A673 (cell line): Measurements from ENCODE around the gene FNDC3B. TPM values are rescaled to one million over a fixed set of nuclear protein-coding genes. Genes with fewer than 3 reads are reported as not detected.
A peak's percentile ranks its signal among the peaks of the same experiment; 100 is the strongest.

ENCODE experiments used
- BruUV-seq: library from RNA; stranded (reverse); fragments of 400-500 nt; replicated peaks from 2 replicates; lab custom pipeline; 2021; lab: Mats Ljungman, UMichigan
- CTCF ChIA-PET: fragments of 300-600 bp; sonication (Branson Sonifier 250); formaldehyde crosslinking; loops from one replicate; lab custom pipeline; 2022; ENCODE audit warnings: antibody characterized with exemption; lab: Charles Lee
- POLR2A ChIA-PET: fragments of 300-600 bp; sonication (Branson Sonifier 250); formaldehyde crosslinking; loops from one replicate; lab custom pipeline; 2022; ENCODE audit warnings: antibody characterized with exemption; ENCODE audit not compliant: low non-redundant PET; lab: Charles Lee
- DNase-seq: peaks from one replicate; pipeline ENCODE4 v3.0.0-alpha.2; 2015; ENCODE audit warnings: low spot score
- H3K27ac ChIP-seq: fragments of 200-600 bp; sonication (generic); 2 replicates; pipeline ENCODE4 v1.5.1; 2016; ENCODE audit warnings: mixed run types, low read depth, mild to moderate bottlenecking, mixed read lengths, antibody characterized with exemption, low read length; ENCODE audit not compliant: poor library complexity, severe bottlenecking
- H3K27me3 ChIP-seq: fragments of 200-600 bp; sonication (generic); replicated peaks from 2 replicates; pipeline ENCODE4 v1.6.1; 2017; ENCODE audit warnings: mixed run types, low read depth, mild to moderate bottlenecking, mixed read lengths, antibody characterized with exemption, low read length; ENCODE audit not compliant: insufficient read depth, poor library complexity
- H3K36me3 ChIP-seq: fragments of 200-600 bp; sonication (generic); 2 replicates; pipeline ENCODE4 v1.6.1; 2016; ENCODE audit warnings: mixed run types, mild to moderate bottlenecking, mixed read lengths, antibody characterized with exemption, low read length; ENCODE audit not compliant: insufficient read depth, poor library complexity, severe bottlenecking
- H3K4me1 ChIP-seq: fragments of 200-600 bp; sonication (generic); 2 replicates; pipeline ENCODE4 v1.6.1; 2017; ENCODE audit warnings: mixed run types, mild to moderate bottlenecking, mixed read lengths, antibody characterized with exemption, low read length; ENCODE audit not compliant: insufficient read depth, poor library complexity, severe bottlenecking
- H3K4me3 ChIP-seq: fragments of 200-600 bp; sonication (generic); 2 replicates; pipeline ENCODE4 v1.5.1; 2016; ENCODE audit warnings: low read depth, mixed run types, mild to moderate bottlenecking, mixed read lengths, low read length; ENCODE audit not compliant: poor library complexity, severe bottlenecking
- H3K9me3 ChIP-seq: fragments of 200-600 bp; sonication (generic); 2 replicates; pipeline ENCODE4 v1.6.1; 2016; ENCODE audit warnings: mixed run types, low read depth, mild to moderate bottlenecking, mixed read lengths, antibody characterized with exemption, low read length; ENCODE audit not compliant: poor library complexity, severe bottlenecking
- EZH2 ChIP-seq: fragments of 200-600 bp; sonication (generic); IDR thresholded peaks from 2 replicates; pipeline ENCODE4 v1.6.1; 2017; ENCODE audit warnings: borderline replicate concordance, low read depth, mild to moderate bottlenecking, mixed read lengths, antibody characterized with exemption, low read length; ENCODE audit not compliant: poor library complexity, severe bottlenecking
- intact Hi-C: fragments of 100-400 bp; cut with micrococcal nuclease; formaldehyde crosslinking; loops from one replicate; pipeline ENCODE4 v1.10.0; 2022; ENCODE audit not compliant: unreplicated experiment
- total RNA-seq: library from RNA; stranded (reverse); gene quantifications from 2 replicates; pipeline ENCODE4 v1.2.3, GENCODE V29; 2021
- TF ChIP-seq, protein P1 (sequence below): fragments of 300-800, 200-600 bp; sonication (generic); conservative IDR thresholded peaks from 2 replicates; pipeline ENCODE4 v1.5.1; 2017; ENCODE audit warnings: low read depth, mild to moderate bottlenecking, antibody characterized with exemption, low read length, moderate library complexity, mixed read lengths

FNDC3B gene
- total RNA-seq, 1 experiment from 2014 or later = 50.8 TPM

- peaks cover 63% of the 10 kb centered on the region for H3K4me1 ChIP-seq
- no peak overlapping the region for H3K4me3 ChIP-seq
- DNase-seq = no peak
- H3K36me3 ChIP-seq = no peaks in the 10 kb centered on the region
- ChIA-PET POLR2A (no interaction called here), CTCF (no interaction called here)
- no peak overlapping the region for H3K27ac ChIP-seq
- H3K9me3 ChIP-seq = no peaks in the 10 kb centered on the region
- TF ChIP-seq, protein P1, sequence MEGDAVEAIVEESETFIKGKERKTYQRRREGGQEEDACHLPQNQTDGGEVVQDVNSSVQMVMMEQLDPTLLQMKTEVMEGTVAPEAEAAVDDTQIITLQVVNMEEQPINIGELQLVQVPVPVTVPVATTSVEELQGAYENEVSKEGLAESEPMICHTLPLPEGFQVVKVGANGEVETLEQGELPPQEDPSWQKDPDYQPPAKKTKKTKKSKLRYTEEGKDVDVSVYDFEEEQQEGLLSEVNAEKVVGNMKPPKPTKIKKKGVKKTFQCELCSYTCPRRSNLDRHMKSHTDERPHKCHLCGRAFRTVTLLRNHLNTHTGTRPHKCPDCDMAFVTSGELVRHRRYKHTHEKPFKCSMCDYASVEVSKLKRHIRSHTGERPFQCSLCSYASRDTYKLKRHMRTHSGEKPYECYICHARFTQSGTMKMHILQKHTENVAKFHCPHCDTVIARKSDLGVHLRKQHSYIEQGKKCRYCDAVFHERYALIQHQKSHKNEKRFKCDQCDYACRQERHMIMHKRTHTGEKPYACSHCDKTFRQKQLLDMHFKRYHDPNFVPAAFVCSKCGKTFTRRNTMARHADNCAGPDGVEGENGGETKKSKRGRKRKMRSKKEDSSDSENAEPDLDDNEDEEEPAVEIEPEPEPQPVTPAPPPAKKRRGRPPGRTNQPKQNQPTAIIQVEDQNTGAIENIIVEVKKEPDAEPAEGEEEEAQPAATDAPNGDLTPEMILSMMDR = no peak
- no peak for TF ChIP-seq EZH2
- no TSS peak for BruUV-seq
- H3K27me3 ChIP-seq = no peaks in the 10 kb centered on the region
- intact Hi-C loops = no loop called here
Observed at GRCh38 chr3:172134352-172134751, 95.0 kb downstream of the FNDC3B start.

GRCh38 chr3:172135185-172135584, 95.8 kb downstream of the FNDC3B start:
- Histone ChIP-seq H3K9me3 (no peaks in the 10 kb centered on the region), H3K27ac (peak overlapping the region; percentile 65), H3K36me3 (no peaks in the 10 kb centered on the region), H3K4me3 (no peak overlapping the region), H3K4me1 (peaks cover 72% of the 10 kb centered on the region), H3K27me3 (no peaks in the 10 kb centered on the region)
- no TSS peak for BruUV-seq
- intact Hi-C loops = no loop called here
- DNase-seq = peak; percentile 78
- TF ChIP-seq, protein P1 = no peak
- no peak for TF ChIP-seq EZH2
- POLR2A ChIA-PET = no interaction called here
- CTCF ChIA-PET = no interaction called here

GRCh38 chr3:172135820-172136219, 96.4 kb downstream of the FNDC3B start:
- no TSS peak for BruUV-seq
- intact Hi-C loops = no loop called here
- Histone ChIP-seq H3K27ac (peak overlapping the region; percentile 65), H3K4me1 (peaks cover 76% of the 10 kb centered on the region), H3K9me3 (no peaks in the 10 kb centered on the region), H3K4me3 (no peak overlapping the region), H3K27me3 (no peaks in the 10 kb centered on the region), H3K36me3 (no peaks in the 10 kb centered on the region)
- ChIA-PET POLR2A (interaction anchor here (1.0 kb wide), 1 partner anchor 39 kb away, joined by 3 read pairs; no protein-coding TSS in a partner anchor), CTCF (no interaction called here)
- no peak for TF ChIP-seq EZH2
- TF ChIP-seq, protein P1 = no peak
- no peak for DNase-seq
